Fibroblast of the aortic adventitia (primary cell): Measurements from ENCODE around the gene RNF151. TPM values are rescaled to one million over a fixed set of nuclear protein-coding genes. Genes with fewer than 3 reads are reported as not detected.

ENCODE experiments used
- DNase-seq: peaks from one replicate; pipeline ENCODE4 v3.0.0-alpha.2; 2010; ENCODE audit warnings: low read depth
- H3K4me3 ChIP-seq: 2 replicates; pipeline ENCODE4 v1.5.1; 2011; ENCODE audit warnings: low read depth, mild to moderate bottlenecking, control low read depth, low read length, moderate library complexity
- total RNA-seq: library from RNA; depleted of rRNA; stranded (reverse); fragments of >200 nt; gene quantifications from 2 replicates; pipeline ENCODE4 v1.2.3, GENCODE V29; 2012; ENCODE audit warnings: low replicate concordance
- TF ChIP-seq, protein P1 (sequence below): IDR thresholded peaks from 2 replicates; pipeline ENCODE4 v1.5.1; 2011; ENCODE audit warnings: mild to moderate bottlenecking, low read length, control low read depth, inconsistent platforms; ENCODE audit not compliant: insufficient read depth

RNF151 gene
- total RNA-seq, 1 donor, result not detected

DNA sequence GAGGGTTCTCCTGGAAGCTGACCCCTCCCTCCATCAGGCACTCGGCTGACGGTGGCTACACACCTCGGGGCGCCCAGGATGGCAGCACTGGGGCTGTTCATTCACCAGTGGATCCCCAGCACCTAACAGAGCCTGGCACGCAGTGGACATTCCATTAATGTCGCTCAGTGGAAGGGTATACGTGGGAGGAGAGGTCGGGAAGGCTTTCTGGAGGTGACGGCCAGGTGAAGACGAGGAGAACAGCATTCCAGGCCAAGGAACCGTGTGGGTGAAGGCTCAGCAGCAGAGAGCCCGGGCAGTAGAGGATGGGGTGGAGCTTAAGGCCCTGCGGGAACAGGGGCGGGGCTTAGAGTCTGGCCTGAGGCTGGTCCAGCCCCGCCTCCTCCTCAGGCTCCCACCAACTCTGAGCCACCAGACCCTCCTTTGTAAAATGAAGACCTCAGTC lies 45.9 kb upstream of the RNF151 start:
- TF ChIP-seq, protein P1, sequence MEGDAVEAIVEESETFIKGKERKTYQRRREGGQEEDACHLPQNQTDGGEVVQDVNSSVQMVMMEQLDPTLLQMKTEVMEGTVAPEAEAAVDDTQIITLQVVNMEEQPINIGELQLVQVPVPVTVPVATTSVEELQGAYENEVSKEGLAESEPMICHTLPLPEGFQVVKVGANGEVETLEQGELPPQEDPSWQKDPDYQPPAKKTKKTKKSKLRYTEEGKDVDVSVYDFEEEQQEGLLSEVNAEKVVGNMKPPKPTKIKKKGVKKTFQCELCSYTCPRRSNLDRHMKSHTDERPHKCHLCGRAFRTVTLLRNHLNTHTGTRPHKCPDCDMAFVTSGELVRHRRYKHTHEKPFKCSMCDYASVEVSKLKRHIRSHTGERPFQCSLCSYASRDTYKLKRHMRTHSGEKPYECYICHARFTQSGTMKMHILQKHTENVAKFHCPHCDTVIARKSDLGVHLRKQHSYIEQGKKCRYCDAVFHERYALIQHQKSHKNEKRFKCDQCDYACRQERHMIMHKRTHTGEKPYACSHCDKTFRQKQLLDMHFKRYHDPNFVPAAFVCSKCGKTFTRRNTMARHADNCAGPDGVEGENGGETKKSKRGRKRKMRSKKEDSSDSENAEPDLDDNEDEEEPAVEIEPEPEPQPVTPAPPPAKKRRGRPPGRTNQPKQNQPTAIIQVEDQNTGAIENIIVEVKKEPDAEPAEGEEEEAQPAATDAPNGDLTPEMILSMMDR, result no peak
- DNase-seq, result no peak
- H3K4me3 ChIP-seq, result no peak overlapping the region

DNA sequence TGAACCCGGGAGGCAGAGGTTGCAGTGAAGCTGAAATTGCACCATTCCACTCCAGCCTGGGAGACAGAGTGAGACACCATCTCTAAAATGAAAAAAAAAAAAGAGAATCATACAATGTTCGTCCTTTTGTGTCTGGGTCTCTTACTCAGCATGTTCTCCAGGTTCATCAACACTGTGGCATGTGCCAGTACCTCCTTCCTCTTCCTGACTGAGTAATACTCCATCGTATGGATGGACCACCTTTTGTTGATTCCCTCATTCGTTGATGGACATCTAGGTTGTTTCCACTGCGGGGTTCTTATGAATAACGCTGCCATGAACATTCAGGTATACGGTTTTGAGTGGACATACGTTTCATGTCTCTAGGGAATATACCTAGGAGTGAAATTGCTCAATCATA lies 44.3 kb upstream of the RNF151 start:
- no peak for DNase-seq
- TF ChIP-seq, protein P1, result no peak
- no peak overlapping the region for H3K4me3 ChIP-seq

DNA sequence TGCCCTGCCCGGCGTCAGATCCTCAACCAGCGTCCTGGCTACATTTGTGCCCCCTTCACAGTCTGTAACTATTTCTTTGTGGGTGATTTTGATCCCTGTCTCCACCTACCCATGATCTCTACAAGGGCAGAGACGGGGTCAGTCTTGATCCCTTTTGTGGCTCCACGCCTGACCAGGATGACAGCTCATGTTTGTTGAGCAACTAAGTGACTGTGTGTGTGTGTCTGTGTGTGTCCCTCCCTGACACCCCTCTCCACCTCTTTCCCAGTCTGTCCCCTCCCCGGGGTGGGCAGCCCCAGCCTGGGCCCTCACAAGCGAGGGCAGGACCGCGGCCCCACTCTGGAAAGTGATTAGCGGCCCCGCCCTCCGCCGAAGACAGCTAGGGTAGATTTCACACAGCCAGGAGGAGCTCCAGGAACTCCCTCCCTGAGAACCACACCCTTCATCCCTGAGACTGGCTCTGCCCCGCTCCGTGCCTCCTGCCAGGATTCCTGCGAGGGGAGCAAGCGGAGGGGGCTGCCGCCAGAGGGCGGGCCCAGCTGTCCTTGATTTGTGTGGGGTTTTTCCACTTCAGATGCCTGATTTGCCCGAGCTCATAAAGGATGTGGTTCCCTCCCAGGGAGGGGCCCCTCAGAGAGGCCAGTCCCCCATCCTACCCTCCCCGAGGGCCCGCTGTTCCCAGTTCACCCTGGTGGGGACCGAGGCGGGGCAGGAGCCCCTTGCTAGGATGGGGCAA lies 43.2 kb upstream of the RNF151 start:
- TF ChIP-seq, protein P1, result peak; percentile 21
- DNase-seq, result peak; percentile 46
- no peak overlapping the region for H3K4me3 ChIP-seq

DNA sequence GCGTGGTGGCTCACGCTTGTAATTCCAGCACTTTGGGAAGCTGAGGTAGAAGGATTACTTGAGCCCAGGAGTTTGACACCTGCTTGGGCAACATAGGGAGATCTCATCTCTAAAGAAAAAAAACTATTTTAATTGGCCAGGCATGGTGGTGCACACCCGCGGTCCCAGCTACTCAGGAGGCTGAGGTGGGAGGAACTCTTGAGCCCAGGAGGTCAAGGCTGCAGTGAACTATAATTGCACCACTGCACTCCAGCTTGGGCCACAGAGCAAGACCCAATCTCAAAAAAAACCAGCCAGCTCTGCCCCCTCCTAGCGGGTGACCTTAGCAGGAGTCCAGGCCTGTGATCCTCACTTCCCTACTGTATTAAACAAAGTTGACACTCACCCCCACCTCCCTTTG lies 42.6 kb upstream of the RNF151 start:
- DNase-seq, result no peak
- TF ChIP-seq, protein P1, result no peak
- H3K4me3 ChIP-seq, result no peak overlapping the region

DNA sequence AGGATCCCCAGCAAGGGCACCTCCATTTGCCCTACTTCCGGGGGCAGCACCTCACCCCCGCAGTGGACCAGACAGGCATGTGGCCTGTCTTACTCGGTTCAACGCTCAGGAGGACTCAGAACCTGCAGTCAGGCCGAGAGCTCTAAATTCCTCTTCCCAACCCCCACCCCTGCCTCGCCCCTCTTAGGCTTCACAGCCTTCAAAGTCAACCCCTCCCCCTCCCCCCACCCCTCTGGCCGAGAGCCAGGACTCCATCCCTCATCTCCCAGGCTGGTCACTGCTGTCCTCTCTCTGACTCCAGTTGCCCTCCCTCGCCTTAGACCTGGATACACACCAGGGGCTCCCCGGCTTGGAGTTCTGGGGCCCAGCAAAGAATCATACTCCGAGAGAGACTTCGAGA lies 40.4 kb upstream of the RNF151 start:
- TF ChIP-seq, protein P1, result no peak
- no peak overlapping the region for H3K4me3 ChIP-seq
- no peak for DNase-seq

DNA sequence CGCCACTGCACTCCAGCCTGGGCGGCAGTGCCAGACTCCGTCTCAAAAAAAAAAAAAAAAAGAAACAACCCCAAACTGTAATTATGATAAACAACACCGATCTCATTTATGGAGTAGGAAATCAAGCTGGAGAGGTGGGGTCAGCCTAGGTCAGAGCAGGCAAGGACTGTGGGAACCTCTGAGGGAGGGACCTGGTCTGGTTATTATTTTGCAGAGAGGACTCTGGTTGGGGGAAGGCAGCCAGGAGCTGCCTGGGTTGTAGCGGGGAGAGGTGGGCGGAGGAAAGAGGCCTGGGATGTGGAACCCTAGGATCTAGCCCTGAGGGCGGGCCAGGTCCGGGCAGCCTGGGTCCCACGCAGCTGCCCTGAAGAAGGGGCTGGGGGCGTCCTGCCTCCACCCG lies 37.6 kb upstream of the RNF151 start:
- peak; percentile 12 for DNase-seq
- H3K4me3 ChIP-seq, result peak overlapping the region; percentile 66
- TF ChIP-seq, protein P1, result no peak
